ENCODE measurements around the gene ZHX3. TPM values are rescaled to one million over a fixed set of nuclear protein-coding genes. Genes with fewer than 3 reads are reported as not detected.

ZHX3 gene
- total and polyA plus RNA-seq, 2 of the 13 experiments (the other 11 are each of a cell fraction or from before 2014, with no cell fraction given), result 8.4 to 11.7 TPM

GRCh38 chr20:41136680-41137613 lies 180.6 kb downstream of the ZHX3 start, which contains the start of gene PLCG1 (continued):
- TF ChIP-seq PRDM15 (CRISPR knock-in tag; IDR thresholded peaks at IDR 0.05) (peak; percentile 69; the same call in 1 of the 2 replicates), ZNF232 (CRISPR knock-in tag; IDR thresholded peaks at IDR 0.05; ENCODE audit: borderline replicate concordance) (peak; percentile 85), BRF2 (CRISPR knock-in tag; IDR thresholded peaks at IDR 0.05) (peak; percentile 72; the same call in 1 of the 2 replicates), ZBTB7A (CRISPR knock-in tag; IDR thresholded peaks at IDR 0.05) (peak; percentile 53), SPEN (CRISPR knock-in tag; IDR thresholded peaks at IDR 0.05; ENCODE audit: low read depth) (peak; percentile 72), ZNF841 (CRISPR knock-in tag; IDR thresholded peaks at IDR 0.05; ENCODE audit: borderline replicate concordance) (no peak), BRD4 (CRISPR knock-in tag; IDR thresholded peaks at IDR 0.05) (peak; percentile 94), TCF7 (IDR thresholded peaks at IDR 0.05; ENCODE audit: low read depth) (no peak), MTF2 (CRISPR knock-in tag; IDR thresholded peaks at IDR 0.05; ENCODE audit: borderline replicate concordance) (no peak; the same call in 1 of the 2 replicates), SATB2 (CRISPR knock-in tag; IDR thresholded peaks at IDR 0.05) (0 out of 2 replicates have a peak, but pooled peaks have one; percentile 79), THAP11 (CRISPR knock-in tag; IDR thresholded peaks at IDR 0.05) (peak; percentile 33), FOXK2 (IDR thresholded peaks at IDR 0.05) (no peak), ZNF318 (CRISPR knock-in tag; IDR thresholded peaks at IDR 0.05) (no peak), CEBPB (IDR thresholded peaks at IDR 0.05; ENCODE audit: borderline replicate concordance, low read depth, low read length) (no peak)
